HepG2 (cell line): Measurements from ENCODE around the gene AGRN. TPM values are rescaled to one million over a fixed set of nuclear protein-coding genes. Genes with fewer than 3 reads are reported as not detected.

Experiments
- BCL6 ChIP-seq: IDR thresholded peaks from 2 replicates; pipeline ENCODE4 v1.6.1; 2016; ENCODE audit warnings: missing genetic modification reagents, missing compliant biosample characterization
- HOXA3 ChIP-seq: sonication (generic); formaldehyde crosslinking; IDR thresholded peaks from 2 replicates; pipeline ENCODE4 v1.5.0; 2020; ENCODE audit warnings: missing genetic modification reagents
- KDM5B ChIP-seq: sonication (generic); formaldehyde crosslinking; IDR thresholded peaks from 2 replicates; pipeline ENCODE4 v1.4.0; 2020; ENCODE audit warnings: missing genetic modification reagents, mild to moderate bottlenecking, borderline replicate concordance
- LCORL ChIP-seq, 2 experiments: fragments of 450-650 bp in 1 of 2; sonication (generic) in 1 of 2; formaldehyde crosslinking in 1 of 2; IDR thresholded peaks; 2 replicates each; pipeline versions ENCODE4 v1.5.0 to v1.6.1; 2017 to 2020; ENCODE audit warnings: antibody characterized with exemption in 1 of 2, missing genetic modification reagents in 1 of 2
- MED1 ChIP-seq: sonication (generic); formaldehyde crosslinking; IDR thresholded peaks from 2 replicates; pipeline ENCODE4 v1.4.0; 2020; ENCODE audit warnings: missing genetic modification reagents
- MLLT10 ChIP-seq: sonication (generic); formaldehyde crosslinking; IDR thresholded peaks from 2 replicates; pipeline ENCODE4 v1.4.0; 2020; ENCODE audit warnings: missing genetic modification reagents
- NAIF1 ChIP-seq: sonication (generic); formaldehyde crosslinking; IDR thresholded peaks from 2 replicates; pipeline ENCODE4 v1.5.0; 2020; ENCODE audit warnings: mild to moderate bottlenecking, missing genetic modification reagents, borderline replicate concordance
- NFATC3 ChIP-seq: sonication (generic); formaldehyde crosslinking; IDR thresholded peaks from 2 replicates; pipeline ENCODE4 v1.5.1; 2020; ENCODE audit warnings: mild to moderate bottlenecking, missing genetic modification reagents
- PTBP1 ChIP-seq: fragments of 200-400 bp; formaldehyde crosslinking; IDR thresholded peaks from 2 replicates; pipeline ENCODE4 v1.6.1; 2018; ENCODE audit warnings: low read length, low read depth; ENCODE audit not compliant: poor library complexity, severe bottlenecking
- SRF ChIP-seq: IDR thresholded peaks from 2 replicates; pipeline ENCODE4 v1.6.1; 2011; ENCODE audit warnings: mild to moderate bottlenecking, low read depth, low read length, moderate library complexity
- TBX2 ChIP-seq: sonication (generic); formaldehyde crosslinking; IDR thresholded peaks from 2 replicates; pipeline ENCODE4 v1.5.0; 2020; ENCODE audit warnings: missing genetic modification reagents, mild to moderate bottlenecking, borderline replicate concordance
- TMF1 ChIP-seq: sonication (generic); formaldehyde crosslinking; IDR thresholded peaks from 2 replicates; pipeline ENCODE4 v1.8.1; 2022; ENCODE audit warnings: low read depth, missing genetic modification reagents
- ZBTB1 ChIP-seq: sonication (generic); formaldehyde crosslinking; IDR thresholded peaks from 2 replicates; pipeline ENCODE4 v1.4.0; 2020; ENCODE audit warnings: missing genetic modification reagents, borderline replicate concordance
- ZBTB42 ChIP-seq: sonication (generic); formaldehyde crosslinking; IDR thresholded peaks from 2 replicates; pipeline ENCODE4 v1.5.0; 2020; ENCODE audit warnings: mild to moderate bottlenecking, missing genetic modification reagents
- ZFP1 ChIP-seq: IDR thresholded peaks from 2 replicates; pipeline ENCODE4 v1.6.1; 2016
- ZMYM2 ChIP-seq: sonication (generic); formaldehyde crosslinking; IDR thresholded peaks from 2 replicates; pipeline ENCODE4 v1.8.0; 2022; ENCODE audit warnings: mild to moderate bottlenecking, missing genetic modification reagents
- ZNF282 ChIP-seq: fragments of 450-650 bp; IDR thresholded peaks from 2 replicates; pipeline ENCODE4 v1.6.1; 2018; ENCODE audit not compliant: partially characterized antibody
- ZNF3 ChIP-seq: IDR thresholded peaks from 2 replicates; pipeline ENCODE4 v1.7.0; 2017; ENCODE audit warnings: inconsistent platforms
- ZNF34 ChIP-seq: sonication (generic); formaldehyde crosslinking; IDR thresholded peaks from 2 replicates; pipeline ENCODE4 v1.4.0; 2020; ENCODE audit warnings: mild to moderate bottlenecking, missing genetic modification reagents, borderline replicate concordance
- ZNF430 ChIP-seq: sonication (generic); formaldehyde crosslinking; IDR thresholded peaks from 2 replicates; pipeline ENCODE4 v1.9.0; 2021; ENCODE audit warnings: mild to moderate bottlenecking, missing genetic modification reagents
- ZNF543 ChIP-seq: sonication (generic); formaldehyde crosslinking; IDR thresholded peaks from 2 replicates; pipeline ENCODE4 v1.4.0; 2020; ENCODE audit warnings: mild to moderate bottlenecking, missing genetic modification reagents
- polyA plus RNA-seq, 8 experiments: library from polyadenylated mRNA; depleted of rRNA in 3 of 8; stranded (reverse) in 7 of 8; unstranded in 1 of 8; fragments of >200 nt; fragmentation: Illumina TruSeq in 4 of 8; extraction: Trizol in 4 of 8; gene quantifications; 2 replicates each; pipeline versions ENCODE4 v1.2.1 to v1.2.3, GENCODE V29; 2011 to 2016; ENCODE audit warnings: low read depth in 4 of 8, missing spikeins in 1 of 8, mixed read lengths in 1 of 8; ENCODE audit not compliant: insufficient read depth in 1 of 8
- total RNA-seq, 5 experiments: library from RNA; depleted of rRNA; stranded (reverse); fragments of >200 nt; fragmentation: Illumina TruSeq; extraction: Trizol; gene quantifications; 2 replicates each; pipeline ENCODE4 v1.2.3, GENCODE V29; 2016; ENCODE audit warnings: low read depth in 1 of 5
- TF ChIP-seq, protein P1 (sequence below): sonication (generic); formaldehyde crosslinking; IDR thresholded peaks from 2 replicates; pipeline ENCODE4 v1.9.0; 2021; ENCODE audit warnings: mild to moderate bottlenecking, missing genetic modification reagents
- TF ChIP-seq, protein P2 (sequence below): IDR thresholded peaks from 2 replicates; pipeline ENCODE4 v1.6.1; 2016; ENCODE audit warnings: mild to moderate bottlenecking, missing biosample characterization, missing genetic modification reagents
- TF ChIP-seq, protein P3 (sequence below): sonication (generic); formaldehyde crosslinking; IDR thresholded peaks from 2 replicates; pipeline ENCODE4 v1.4.0; 2020; ENCODE audit warnings: missing genetic modification reagents

The AGRN gene
- total and polyA plus RNA-seq, 2 of the 13 experiments (the other 11 are each of a cell fraction or from before 2014, with no cell fraction given): 29.8 to 65.2 TPM

DNA sequence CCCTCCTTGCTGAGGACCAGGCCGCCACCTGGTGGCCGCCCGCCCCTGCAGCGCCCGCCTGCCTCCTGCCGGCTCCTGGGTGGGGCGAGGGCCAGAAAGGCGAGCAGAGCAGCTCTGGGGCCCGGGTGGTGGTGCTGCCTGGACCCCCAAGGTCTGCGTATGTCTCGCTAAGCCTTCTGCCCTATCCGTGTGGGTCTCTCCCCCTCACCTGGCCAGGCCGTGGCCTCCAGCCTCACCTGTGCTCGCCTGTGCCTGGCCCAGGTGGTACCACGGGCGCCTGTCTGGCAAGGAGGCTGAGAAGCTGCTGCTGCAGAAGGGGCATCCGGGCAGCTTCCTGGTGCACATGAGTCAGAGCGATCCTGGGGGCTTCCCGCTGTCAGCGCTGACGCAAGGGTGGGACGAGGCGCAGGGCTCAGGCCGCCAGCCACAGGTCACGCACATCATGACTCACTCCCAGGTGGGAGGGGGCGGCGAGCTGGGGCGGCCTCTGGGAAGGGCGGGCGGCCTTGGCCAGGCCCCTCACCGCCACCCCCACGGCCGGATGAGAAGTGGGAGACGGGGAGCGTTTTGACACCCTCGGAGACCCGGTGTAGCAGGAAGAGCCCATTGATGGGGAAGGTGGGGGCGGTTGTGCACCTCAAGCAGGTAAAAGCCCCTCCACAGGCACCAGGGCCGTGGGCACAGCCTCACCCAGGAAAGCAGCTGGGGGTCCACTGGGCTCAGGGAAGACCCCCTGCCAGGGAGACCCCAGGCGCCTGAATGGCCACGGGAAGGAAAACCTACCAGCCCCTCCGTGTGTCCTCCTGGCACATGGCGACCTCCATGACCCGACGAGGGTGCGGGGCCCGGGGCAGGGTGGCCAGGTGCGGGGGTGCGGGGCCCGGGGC, 44.3 kb downstream of the AGRN start (continued):
- TF ChIP-seq LCORL (IDR thresholded peaks at IDR 0.05): no peak
- TF ChIP-seq LCORL (CRISPR knock-in tag; IDR thresholded peaks at IDR 0.05): peak; percentile 93
- TF ChIP-seq ZMYM2 (CRISPR knock-in tag): peak; percentile 49; the same call in 1 of the 2 replicates
- no peak for TF ChIP-seq NAIF1 (CRISPR knock-in tag)
- TF ChIP-seq ZBTB1 (CRISPR knock-in tag): no peak
- TF ChIP-seq MLLT10 (CRISPR knock-in tag): no peak
- no peak for TF ChIP-seq ZFP1 (CRISPR knock-in tag)
- 0 out of 2 replicates have a peak, but pooled peaks have one; percentile 8 for TF ChIP-seq BCL6 (CRISPR knock-in tag)
- TF ChIP-seq, protein P1, sequence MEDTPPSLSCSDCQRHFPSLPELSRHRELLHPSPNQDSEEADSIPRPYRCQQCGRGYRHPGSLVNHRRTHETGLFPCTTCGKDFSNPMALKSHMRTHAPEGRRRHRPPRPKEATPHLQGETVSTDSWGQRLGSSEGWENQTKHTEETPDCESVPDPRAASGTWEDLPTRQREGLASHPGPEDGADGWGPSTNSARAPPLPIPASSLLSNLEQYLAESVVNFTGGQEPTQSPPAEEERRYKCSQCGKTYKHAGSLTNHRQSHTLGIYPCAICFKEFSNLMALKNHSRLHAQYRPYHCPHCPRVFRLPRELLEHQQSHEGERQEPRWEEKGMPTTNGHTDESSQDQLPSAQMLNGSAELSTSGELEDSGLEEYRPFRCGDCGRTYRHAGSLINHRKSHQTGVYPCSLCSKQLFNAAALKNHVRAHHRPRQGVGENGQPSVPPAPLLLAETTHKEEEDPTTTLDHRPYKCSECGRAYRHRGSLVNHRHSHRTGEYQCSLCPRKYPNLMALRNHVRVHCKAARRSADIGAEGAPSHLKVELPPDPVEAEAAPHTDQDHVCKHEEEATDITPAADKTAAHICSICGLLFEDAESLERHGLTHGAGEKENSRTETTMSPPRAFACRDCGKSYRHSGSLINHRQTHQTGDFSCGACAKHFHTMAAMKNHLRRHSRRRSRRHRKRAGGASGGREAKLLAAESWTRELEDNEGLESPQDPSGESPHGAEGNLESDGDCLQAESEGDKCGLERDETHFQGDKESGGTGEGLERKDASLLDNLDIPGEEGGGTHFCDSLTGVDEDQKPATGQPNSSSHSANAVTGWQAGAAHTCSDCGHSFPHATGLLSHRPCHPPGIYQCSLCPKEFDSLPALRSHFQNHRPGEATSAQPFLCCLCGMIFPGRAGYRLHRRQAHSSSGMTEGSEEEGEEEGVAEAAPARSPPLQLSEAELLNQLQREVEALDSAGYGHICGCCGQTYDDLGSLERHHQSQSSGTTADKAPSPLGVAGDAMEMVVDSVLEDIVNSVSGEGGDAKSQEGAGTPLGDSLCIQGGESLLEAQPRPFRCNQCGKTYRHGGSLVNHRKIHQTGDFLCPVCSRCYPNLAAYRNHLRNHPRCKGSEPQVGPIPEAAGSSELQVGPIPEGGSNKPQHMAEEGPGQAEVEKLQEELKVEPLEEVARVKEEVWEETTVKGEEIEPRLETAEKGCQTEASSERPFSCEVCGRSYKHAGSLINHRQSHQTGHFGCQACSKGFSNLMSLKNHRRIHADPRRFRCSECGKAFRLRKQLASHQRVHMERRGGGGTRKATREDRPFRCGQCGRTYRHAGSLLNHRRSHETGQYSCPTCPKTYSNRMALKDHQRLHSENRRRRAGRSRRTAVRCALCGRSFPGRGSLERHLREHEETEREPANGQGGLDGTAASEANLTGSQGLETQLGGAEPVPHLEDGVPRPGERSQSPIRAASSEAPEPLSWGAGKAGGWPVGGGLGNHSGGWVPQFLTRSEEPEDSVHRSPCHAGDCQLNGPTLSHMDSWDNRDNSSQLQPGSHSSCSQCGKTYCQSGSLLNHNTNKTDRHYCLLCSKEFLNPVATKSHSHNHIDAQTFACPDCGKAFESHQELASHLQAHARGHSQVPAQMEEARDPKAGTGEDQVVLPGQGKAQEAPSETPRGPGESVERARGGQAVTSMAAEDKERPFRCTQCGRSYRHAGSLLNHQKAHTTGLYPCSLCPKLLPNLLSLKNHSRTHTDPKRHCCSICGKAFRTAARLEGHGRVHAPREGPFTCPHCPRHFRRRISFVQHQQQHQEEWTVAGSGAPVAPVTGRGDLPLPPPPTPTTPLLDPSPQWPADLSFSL (CRISPR knock-in tag): no peak
- TF ChIP-seq NFATC3: no peak
- TF ChIP-seq ZNF34 (CRISPR knock-in tag): no peak; the same call in 1 of the 2 replicates
- no peak for TF ChIP-seq TMF1 (CRISPR knock-in tag)
- TF ChIP-seq HOXA3 (CRISPR knock-in tag): peak; percentile 71
- TF ChIP-seq PTBP1: no peak
- no peak for TF ChIP-seq ZNF3 (CRISPR knock-in tag)
- peak; percentile 85; the same call in 1 of the 2 replicates for TF ChIP-seq ZNF543 (CRISPR knock-in tag)
- TF ChIP-seq ZNF282: no peak
- TF ChIP-seq KDM5B: peak; percentile 63; the same call in 1 of the 2 replicates
- no peak for TF ChIP-seq SRF
- TF ChIP-seq, protein P2, sequence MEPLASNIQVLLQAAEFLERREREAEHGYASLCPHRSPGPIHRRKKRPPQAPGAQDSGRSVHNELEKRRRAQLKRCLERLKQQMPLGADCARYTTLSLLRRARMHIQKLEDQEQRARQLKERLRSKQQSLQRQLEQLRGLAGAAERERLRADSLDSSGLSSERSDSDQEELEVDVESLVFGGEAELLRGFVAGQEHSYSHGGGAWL (CRISPR knock-in tag): 0 out of 2 replicates have a peak, but pooled peaks have one; percentile 29
- TF ChIP-seq, protein P3, sequence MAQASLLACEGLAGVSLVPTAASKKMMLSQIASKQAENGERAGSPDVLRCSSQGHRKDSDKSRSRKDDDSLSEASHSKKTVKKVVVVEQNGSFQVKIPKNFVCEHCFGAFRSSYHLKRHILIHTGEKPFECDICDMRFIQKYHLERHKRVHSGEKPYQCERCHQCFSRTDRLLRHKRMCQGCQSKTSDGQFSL: no peak
- TF ChIP-seq MED1: peak; percentile 55
- no peak for TF ChIP-seq ZBTB42 (CRISPR knock-in tag)
- TF ChIP-seq TBX2 (CRISPR knock-in tag): peak; percentile 79; the same call in 1 of the 2 replicates
- TF ChIP-seq ZNF430 (CRISPR knock-in tag): no peak
